BJ (cell line): Measurements from ENCODE around the gene C19orf25. TPM values are rescaled to one million over a fixed set of nuclear protein-coding genes. Genes with fewer than 3 reads are reported as not detected.
"Not testable (repeated sequence)": the region's sequence is repeated elsewhere in the genome, so short reads cannot be mapped to it uniquely, and the experiment has no call there.

Experiments used
- CTCF ChIA-PET: fragments of 350-600 bp; formaldehyde crosslinking; extraction: SDS; loops from one replicate; lab custom pipeline; 2021; ENCODE audit warnings: antibody characterized with exemption, inconsistent platforms; lab: Yijun Ruan, JAX
- POLR2A ChIA-PET: fragments of 300-600 bp; sonication (Branson Sonifier 250); formaldehyde crosslinking; extraction: SDS; loops from one replicate; lab custom pipeline; 2021; ENCODE audit warnings: antibody characterized with exemption; lab: Charles Lee
- DNase-seq: peaks from one replicate; pipeline ENCODE4 v3.0.0-alpha.2; 2011; ENCODE audit warnings: low read depth
- H3K27me3 ChIP-seq: 2 replicates; pipeline ENCODE4 v1.6.0; 2011; ENCODE audit warnings: low read length; ENCODE audit not compliant: control insufficient read depth, insufficient read depth
- H3K36me3 ChIP-seq: 2 replicates; pipeline ENCODE4 v1.5.1; 2011; ENCODE audit warnings: low read length; ENCODE audit not compliant: control insufficient read depth, insufficient read depth
- H3K4me3 ChIP-seq: 2 replicates; pipeline ENCODE4 v1.5.1; 2011; ENCODE audit warnings: low read depth, mild to moderate bottlenecking, control low read depth, low read length
- CTCF ChIP-seq: IDR thresholded peaks from 2 replicates; pipeline ENCODE4 v1.5.1; 2011; ENCODE audit warnings: low read depth, mild to moderate bottlenecking, control low read depth, inconsistent platforms, low read length, moderate library complexity; ENCODE audit not compliant: insufficient read depth
- polyA plus RNA-seq: library from polyadenylated mRNA; depleted of rRNA; stranded (reverse); fragments of >200 nt; gene quantifications from 2 replicates; pipeline ENCODE4 v1.2.3, GENCODE V29; 2011

The C19orf25 gene
- polyA plus RNA-seq, 1 experiment, result 32.6 TPM

GRCh38 chr19:1482361-1483130 lies 3.5 kb upstream of the C19orf25 start:
- Histone ChIP-seq H3K27me3 (no peaks in the 10 kb centered on the region), H3K4me3 (no peak overlapping the region), H3K36me3 (no peaks in the 10 kb centered on the region)
- TF ChIP-seq CTCF, result no peak
- DNase-seq, result no peak
- ChIA-PET CTCF (interaction anchor here (1.4 kb wide), 1 partner anchor 37 kb away, joined by 6 read pairs; no protein-coding TSS in a partner anchor), POLR2A (no interaction called here)

GRCh38 chr19:1481893-1482360 lies 2.9 kb upstream of the C19orf25 start:
- no peak for DNase-seq
- Histone ChIP-seq H3K27me3 (no peaks in the 10 kb centered on the region), H3K36me3 (0 out of 2 replicates have a peak, but pooled peaks cover 1% of the 10 kb centered on the region), H3K4me3 (no peak overlapping the region)
- POLR2A ChIA-PET, result no interaction called here
- CTCF ChIA-PET, result interaction anchor here (1.4 kb wide), 1 partner anchor 36 kb away, joined by 6 read pairs; no protein-coding TSS in a partner anchor
- TF ChIP-seq CTCF, result no peak

- Histone ChIP-seq H3K4me3 (no peak overlapping the region), H3K36me3 (0 out of 2 replicates have a peak, but pooled peaks cover 1% of the 10 kb centered on the region), H3K27me3 (no peaks in the 10 kb centered on the region)
- CTCF ChIA-PET, result interaction anchor here (1.4 kb wide), 1 partner anchor 36 kb away, joined by 6 read pairs; no protein-coding TSS in a partner anchor
- POLR2A ChIA-PET, result no interaction called here
- no peak for DNase-seq
- no peak for TF ChIP-seq CTCF
Measured at GRCh38 chr19:1481224-1481892, 2.3 kb upstream of the C19orf25 start.

- H3K36me3 ChIP-seq, H3K4me3 ChIP-seq, DNase-seq, POLR2A ChIA-PET, H3K27me3 ChIP-seq: not testable (repeated sequence)
- CTCF ChIA-PET, result interaction anchor here (0.6 to 1.2 kb wide), 2 partner anchors 32 to 175 kb away, joined by 4 read pairs; no protein-coding TSS in a partner anchor
Measured at GRCh38 chr19:1477056-1477455, 2.0 kb downstream of the C19orf25 start.

GRCh38 chr19:1475751-1476437 lies 3.1 kb downstream of the C19orf25 start:
- no peak for DNase-seq
- H3K27me3 ChIP-seq, result peaks cover 12% of the 10 kb centered on the region
- no peak overlapping the region for H3K4me3 ChIP-seq
- no peak for TF ChIP-seq CTCF
- ChIA-PET POLR2A (no interaction called here), CTCF (interaction anchor here (2.1 kb wide), 1 partner anchor 10 kb away, joined by 8 read pairs; no protein-coding TSS in a partner anchor)
- H3K36me3 ChIP-seq, result peaks cover 6% of the 10 kb centered on the region
